Measurements from ENCODE around the gene SH3BP5.

DNA sequence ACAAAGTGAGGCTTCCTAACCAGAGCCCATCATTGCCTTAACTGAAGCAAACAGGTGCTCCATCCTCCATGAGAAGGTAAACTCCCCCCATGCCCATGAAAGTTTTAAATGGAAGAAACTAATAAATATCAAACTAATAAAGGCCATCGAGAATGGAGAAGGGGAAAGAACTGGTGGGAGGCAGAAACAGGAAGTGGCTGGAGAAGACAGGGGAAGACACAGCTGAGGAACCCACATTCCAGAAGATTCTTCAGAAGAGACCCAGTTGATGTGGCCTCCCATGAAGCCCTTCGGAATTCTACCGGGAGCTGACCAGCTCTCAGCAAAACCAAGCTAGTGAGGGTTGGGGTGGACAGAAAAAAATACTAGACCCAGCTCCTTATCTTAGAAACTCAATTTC is 41.6 kb downstream of the SH3BP5 start:
- TF ChIP-seq, protein P1, sequence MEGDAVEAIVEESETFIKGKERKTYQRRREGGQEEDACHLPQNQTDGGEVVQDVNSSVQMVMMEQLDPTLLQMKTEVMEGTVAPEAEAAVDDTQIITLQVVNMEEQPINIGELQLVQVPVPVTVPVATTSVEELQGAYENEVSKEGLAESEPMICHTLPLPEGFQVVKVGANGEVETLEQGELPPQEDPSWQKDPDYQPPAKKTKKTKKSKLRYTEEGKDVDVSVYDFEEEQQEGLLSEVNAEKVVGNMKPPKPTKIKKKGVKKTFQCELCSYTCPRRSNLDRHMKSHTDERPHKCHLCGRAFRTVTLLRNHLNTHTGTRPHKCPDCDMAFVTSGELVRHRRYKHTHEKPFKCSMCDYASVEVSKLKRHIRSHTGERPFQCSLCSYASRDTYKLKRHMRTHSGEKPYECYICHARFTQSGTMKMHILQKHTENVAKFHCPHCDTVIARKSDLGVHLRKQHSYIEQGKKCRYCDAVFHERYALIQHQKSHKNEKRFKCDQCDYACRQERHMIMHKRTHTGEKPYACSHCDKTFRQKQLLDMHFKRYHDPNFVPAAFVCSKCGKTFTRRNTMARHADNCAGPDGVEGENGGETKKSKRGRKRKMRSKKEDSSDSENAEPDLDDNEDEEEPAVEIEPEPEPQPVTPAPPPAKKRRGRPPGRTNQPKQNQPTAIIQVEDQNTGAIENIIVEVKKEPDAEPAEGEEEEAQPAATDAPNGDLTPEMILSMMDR (IDR thresholded peaks at IDR 0.05) = no peak
- no peak for TF ChIP-seq POLR2A (IDR thresholded peaks at IDR 0.05)

Measured in tibial nerve (tissue), 3 donors.